Medulla oblongata (tissue), 1 donor: ENCODE results near the gene DNAH12.

Experiments
- DNase-seq: peaks from one replicate; pipeline ENCODE4 v3.0.0-alpha.2; 2015; ENCODE audit errors: extremely low spot score

Gene DNAH12

DNA sequence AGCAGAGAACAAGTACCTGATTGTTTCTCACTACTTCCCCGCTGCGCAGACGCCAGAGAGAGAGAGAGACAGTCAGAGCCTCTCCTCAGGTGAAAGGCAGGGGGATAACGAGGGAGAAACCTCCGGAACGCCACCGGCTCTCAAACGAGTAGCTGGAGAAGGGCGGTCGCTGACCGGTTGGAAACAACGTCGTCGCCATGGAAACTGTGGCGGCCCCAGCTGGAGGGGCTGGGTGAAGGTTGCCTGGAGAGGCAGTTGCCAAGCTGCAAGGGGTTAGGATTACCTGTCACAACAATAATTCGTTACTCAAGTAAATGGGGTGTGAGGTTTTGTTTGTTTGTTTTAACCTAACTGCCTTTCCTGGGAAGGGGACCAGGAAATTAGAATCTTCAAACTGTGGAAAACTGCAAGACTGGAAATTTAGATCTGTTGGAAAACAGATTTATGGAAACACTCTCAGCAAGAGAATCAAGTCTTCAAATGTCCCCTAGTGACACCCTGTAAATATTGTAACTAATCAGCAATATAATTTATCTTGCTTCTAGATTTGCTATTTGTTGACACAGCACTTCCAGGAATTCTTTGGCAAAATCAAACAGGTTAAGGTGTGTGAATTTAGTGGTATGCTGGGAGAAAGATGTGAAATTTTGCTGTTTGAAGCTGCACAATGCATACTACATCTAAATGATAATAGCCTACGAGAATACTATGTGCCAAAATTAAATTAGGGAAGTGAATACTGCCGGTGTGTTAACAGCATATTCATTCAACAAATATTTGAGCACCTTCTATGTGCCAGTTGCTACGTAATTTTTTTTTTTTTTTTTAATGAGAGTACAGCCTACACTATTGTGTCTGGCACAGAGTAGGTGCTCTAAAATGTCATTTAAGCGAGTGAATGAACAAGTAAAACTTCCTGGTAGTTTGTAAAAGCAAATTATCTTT lies at the start of gene DNAH12:
DNAH12 (minus strand) TSS at position 164 of the 945 bp plus-strand sequence. CDS start 1,474 bp downstream, outside the sequence.
- no peak for DNase-seq

GRCh38 chr3:57592306-57592705 lies 48.2 kb upstream of the DNAH12 start:
- no peak for DNase-seq

DNA sequence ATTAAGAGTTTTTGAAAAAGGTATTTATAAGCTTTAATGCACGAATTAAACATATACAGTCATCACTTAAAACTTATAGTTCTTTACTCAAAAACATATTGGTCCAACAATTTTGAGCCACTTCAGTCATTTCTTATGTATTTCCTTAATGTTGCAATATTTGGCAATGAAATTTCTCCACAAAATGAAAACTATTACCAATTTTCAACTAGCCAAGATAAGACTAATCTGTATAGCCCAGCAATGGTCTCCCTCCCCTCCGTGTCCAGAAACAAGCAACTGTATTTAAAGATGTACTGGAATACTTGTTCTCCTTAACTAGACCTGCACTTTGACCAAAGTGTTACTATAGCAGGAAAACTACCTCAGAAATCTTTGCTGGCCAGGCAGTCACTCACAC lies 43.8 kb upstream of the DNAH12 start:
- no peak for DNase-seq

GRCh38 chr3:57586778-57587177 lies 42.6 kb upstream of the DNAH12 start:
- no peak for DNase-seq

GRCh38 chr3:57583544-57583943 lies 39.4 kb upstream of the DNAH12 start:
- no peak for DNase-seq

- no peak for DNase-seq
These were observed 38.5 kb upstream of the DNAH12 start for GRCh38 chr3:57582474-57583168.

- no peak for DNase-seq
These were observed 33.7 kb upstream of the DNAH12 start for GRCh38 chr3:57577801-57578200.

- DNase-seq: peak; percentile 35
These were observed 32.0 kb upstream of the DNAH12 start for GRCh38 chr3:57575966-57576626.

DNA sequence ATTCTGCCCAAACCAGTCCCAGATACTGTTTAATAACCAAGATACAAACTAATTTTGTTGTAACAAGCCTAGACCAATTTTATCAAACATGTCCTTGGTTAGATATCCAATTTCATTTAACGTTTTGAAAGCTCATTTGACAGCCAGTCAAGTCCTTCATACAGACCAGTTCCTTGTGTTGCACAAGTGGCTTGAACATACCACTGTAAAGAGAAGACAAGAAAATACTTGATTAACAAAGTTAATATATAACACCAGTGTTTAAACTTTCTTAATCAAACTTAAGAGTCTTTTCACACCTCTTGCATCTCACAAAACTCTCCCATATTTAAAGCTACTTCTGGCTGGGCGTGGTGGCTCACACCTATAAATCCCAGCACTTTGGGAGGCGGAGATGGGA lies 28.0 kb upstream of the DNAH12 start:
- DNase-seq: no peak

DNA sequence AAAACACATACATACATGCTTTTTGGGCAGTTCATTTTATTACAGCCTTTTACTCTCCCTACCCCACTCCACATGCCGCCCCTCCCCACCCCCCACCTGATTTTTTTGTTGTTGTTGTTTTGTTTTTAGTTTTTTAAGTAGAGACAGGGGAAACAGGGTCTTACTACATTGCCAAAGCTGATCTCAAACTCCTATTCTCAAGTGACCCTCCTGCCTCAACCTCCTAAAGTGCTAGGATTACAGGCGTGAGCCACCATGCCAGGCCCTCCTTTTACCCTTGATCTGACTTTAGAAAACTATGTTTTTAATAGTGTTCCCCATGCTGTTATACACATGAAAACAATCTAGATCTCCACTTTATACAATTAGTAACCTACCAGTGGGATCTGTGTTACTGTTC lies 26.7 kb upstream of the DNAH12 start:
- DNase-seq: no peak

DNA sequence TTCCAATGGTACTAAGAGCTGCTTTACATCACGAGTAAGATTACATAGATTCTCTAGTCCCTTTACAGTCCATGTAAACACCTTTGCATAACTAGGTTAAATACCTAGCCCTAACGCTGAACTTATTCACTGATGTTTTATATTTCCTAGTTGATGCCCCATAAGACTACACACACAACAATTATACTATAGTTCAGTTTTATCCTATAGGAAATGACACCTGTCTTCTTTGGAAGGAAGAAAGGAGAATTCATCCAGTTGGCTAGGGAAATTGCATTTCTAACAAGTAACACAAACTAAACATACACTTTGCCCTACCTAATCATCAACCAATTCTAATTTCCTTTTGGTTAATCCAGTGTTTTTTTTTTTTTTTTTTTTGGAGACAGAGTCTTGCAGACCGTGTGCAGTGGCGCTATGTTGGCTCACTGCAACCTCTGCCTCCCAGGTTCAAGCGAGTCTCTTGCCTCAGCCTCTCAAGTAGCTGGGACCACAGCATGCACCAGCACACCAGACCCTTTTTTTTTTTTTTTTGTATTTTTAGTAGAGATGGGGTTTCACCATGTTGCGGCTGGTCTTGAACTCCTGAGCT lies 25.8 kb upstream of the DNAH12 start:
- no peak for DNase-seq

GRCh38 chr3:57559526-57559925 lies 15.4 kb upstream of the DNAH12 start:
- no peak for DNase-seq

DNA sequence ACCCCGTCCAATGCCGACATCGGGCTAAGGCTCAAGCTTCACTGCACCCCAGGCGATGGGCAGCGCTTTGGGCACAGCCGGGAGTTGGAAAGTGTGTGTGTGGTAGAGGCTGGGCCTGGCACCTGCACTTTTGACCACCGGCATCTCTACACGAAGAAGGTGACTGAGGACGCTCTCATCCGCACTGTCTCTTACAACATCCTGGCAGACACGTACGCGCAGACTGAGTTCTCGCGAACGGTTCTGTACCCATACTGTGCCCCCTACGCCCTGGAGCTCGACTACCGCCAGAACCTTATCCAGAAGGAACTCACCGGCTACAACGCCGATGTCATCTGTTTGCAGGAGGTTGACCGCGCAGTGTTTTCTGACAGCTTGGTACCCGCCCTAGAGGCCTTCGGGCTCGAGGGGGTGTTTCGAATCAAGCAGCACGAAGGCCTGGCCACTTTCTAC lies 13.0 kb upstream of the DNAH12 start:
- DNase-seq: no peak

- DNase-seq: no peak
These were observed 12.4 kb upstream of the DNAH12 start for GRCh38 chr3:57556459-57557084.

- DNase-seq: peak; percentile 95
These were observed 11.8 kb upstream of the DNAH12 start, which contains the start of gene PDE12 for GRCh38 chr3:57555738-57556458. Gene PDE12 (plus strand): TSS chr3:57556274. CDS start chr3:57556380, 106 bp downstream.

GRCh38 chr3:57555306-57555705 lies 11.2 kb upstream of the DNAH12 start:
- peak; percentile 17 for DNase-seq

DNA sequence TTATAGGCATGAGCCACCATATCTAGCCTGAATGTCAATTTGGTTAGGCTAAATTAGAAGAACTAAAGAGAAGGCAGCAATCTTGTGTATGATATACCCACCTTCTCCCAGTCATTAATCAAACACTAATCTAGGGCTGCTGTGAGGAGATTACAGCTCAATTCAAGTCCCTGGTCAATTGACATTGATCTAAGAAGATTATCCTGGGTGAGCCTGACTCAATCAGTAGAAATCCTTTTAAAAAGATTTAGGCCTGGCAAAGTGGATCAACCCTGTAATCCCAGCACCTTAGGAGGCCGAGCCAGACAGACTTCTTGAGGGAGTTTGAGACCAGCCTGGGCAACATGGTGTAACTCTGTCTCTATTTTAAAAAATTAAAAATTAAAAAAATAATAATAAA lies 2.5 kb upstream of the DNAH12 start:
- DNase-seq: no peak

- peak; percentile 50 for DNase-seq
These were observed 1.6 kb upstream of the DNAH12 start for GRCh38 chr3:57545636-57546268.

DNA sequence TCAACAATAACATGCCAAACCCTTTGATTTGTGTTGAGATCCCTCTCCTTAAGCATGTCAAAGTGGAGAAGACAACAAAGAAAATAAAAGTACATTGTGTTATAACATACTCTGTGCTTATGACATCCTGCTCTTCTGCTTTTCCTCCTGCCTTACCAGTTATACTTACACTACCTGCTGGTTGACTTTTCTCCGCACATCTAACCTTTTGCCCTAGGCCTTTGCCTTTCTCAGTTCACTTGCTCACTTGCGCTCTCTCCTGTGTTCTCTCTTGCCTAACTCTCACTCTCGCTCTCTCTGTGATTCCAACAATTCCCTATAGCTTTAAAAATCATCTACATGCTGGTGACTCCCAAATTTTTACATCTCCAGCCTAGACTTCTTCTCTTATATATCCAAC lies 5.7 kb downstream of the DNAH12 start:
- no peak for DNase-seq

GRCh38 chr3:57530071-57530608 lies 14.0 kb downstream of the DNAH12 start:
- no peak for DNase-seq
